K562 (cell line): Measurements from ENCODE around the gene SERTAD1. TPM values are rescaled to one million over a fixed set of nuclear protein-coding genes. Genes with fewer than 3 reads are reported as not detected.
A peak's percentile ranks its signal among the peaks of the same experiment; 100 is the strongest.

Experiments
- BDP1 ChIP-seq: IDR thresholded peaks from 3 replicates; pipeline ENCODE4 v1.6.1; 2011; ENCODE audit not compliant: insufficient read length, insufficient read depth
- CCAR2 ChIP-seq: fragments of 200-400 bp; formaldehyde crosslinking; IDR thresholded peaks from 2 replicates; pipeline ENCODE4 v1.6.1; 2017; ENCODE audit warnings: mild to moderate bottlenecking, low read depth, low read length
- DMBX1 ChIP-seq: fragments of 250-450 bp; sonication (Bioruptor Pico); IDR thresholded peaks from 2 replicates; pipeline ENCODE4 v1.8.0; 2022; ENCODE audit warnings: inconsistent platforms, mild to moderate bottlenecking, moderate library complexity, borderline replicate concordance
- ETS1 ChIP-seq: conservative IDR thresholded peaks from 2 replicates; pipeline ENCODE4 v1.6.1; 2011; ENCODE audit warnings: low read depth, mild to moderate bottlenecking, low read length; ENCODE audit not compliant: control insufficient read depth
- NEUROD1 ChIP-seq: fragments of 150-350 bp; IDR thresholded peaks from 2 replicates; pipeline ENCODE4 v1.6.1; 2014; ENCODE audit warnings: borderline replicate concordance, low read length, low read depth; ENCODE audit not compliant: partially characterized antibody
- RERE ChIP-seq: sonication (generic); formaldehyde crosslinking; IDR thresholded peaks from 2 replicates; pipeline ENCODE4 v1.8.0; 2023; ENCODE audit warnings: missing genetic modification reagents, mild to moderate bottlenecking, borderline replicate concordance
- SMARCA4 ChIP-seq: fragments of 450-650 bp; IDR thresholded peaks from 2 replicates; pipeline ENCODE4 v1.6.1; 2016
- TAF1 ChIP-seq: IDR thresholded peaks from 2 replicates; pipeline ENCODE4 v1.6.1; 2011; ENCODE audit warnings: mild to moderate bottlenecking, low read length, moderate library complexity; ENCODE audit not compliant: insufficient read depth, control insufficient read depth, severe bottlenecking; ENCODE audit errors: extremely low read depth
- U2AF2 ChIP-seq: fragments of 200-400 bp; formaldehyde crosslinking; optimal IDR thresholded peaks from 2 replicates; pipeline ENCODE3; 2017; ENCODE audit warnings: low read depth, mild to moderate bottlenecking, low read length
- VEZF1 ChIP-seq: fragments of 200-800 bp; sonication (Bioruptor generic); IDR thresholded peaks from 2 replicates; pipeline ENCODE4 v1.6.1; 2017; ENCODE audit warnings: missing genetic modification characterization, missing compliant biosample characterization
- ZBTB9 ChIP-seq: fragments of 450-650 bp; formaldehyde crosslinking; IDR thresholded peaks from 2 replicates; pipeline ENCODE4 v1.4.0; 2020; ENCODE audit warnings: mild to moderate bottlenecking, moderate library complexity
- ZNF165 ChIP-seq: fragments of 250-450 bp; sonication (Bioruptor Pico); IDR thresholded peaks from 2 replicates; pipeline ENCODE4 v1.4.0; 2020; ENCODE audit warnings: borderline replicate concordance
- ZNF518B ChIP-seq: fragments of 250-450 bp; sonication (Bioruptor Pico); IDR thresholded peaks from 2 replicates; pipeline ENCODE4 v1.5.0; 2021; ENCODE audit warnings: mild to moderate bottlenecking, moderate library complexity
- polyA plus RNA-seq, 8 experiments: library from polyadenylated mRNA; depleted of rRNA in 4 of 8; stranded (reverse) in 5 of 8; unstranded in 3 of 8; fragments of >200 nt; fragmentation: Nextera tagmentation in 2 of 8; fragmentation: Illumina TruSeq in 1 of 8; extraction: Ambion mirVana in 2 of 8; extraction: Trizol in 1 of 8; gene quantifications; 2 replicates each; pipeline versions ENCODE4 v1.2.1 to v1.2.3, GENCODE V29; 2011 to 2014; ENCODE audit warnings: inconsistent platforms in 1 of 8, missing spikeins in 1 of 8
- total RNA-seq, 7 experiments: library from RNA; depleted of rRNA in 6 of 7; stranded (reverse); fragments of >200 nt in 6 of 7; fragmentation: Illumina TruSeq in 2 of 7; extraction: Trizol in 2 of 7; gene quantifications; 2 replicates each; pipeline versions ENCODE4 v1.2.1 to v1.2.3, GENCODE V29; 2011 to 2021; ENCODE audit warnings: low replicate concordance in 1 of 7

The SERTAD1 gene
- total and polyA plus RNA-seq, 9 of the 15 experiments (the other 6 are each of a cell fraction or from before 2014, with no cell fraction given), result 0.15 to 8.7 (median 4.9) TPM

- TF ChIP-seq ETS1 (0 out of 2 replicates have a peak, but pooled peaks have one; percentile 7), U2AF2 (no peak), NEUROD1 (peak; percentile 51), VEZF1 (peak; percentile 89; the same call in 1 of the 2 replicates), CCAR2 (no peak), BDP1 (no peak), TAF1 (no peak), DMBX1 (no peak), RERE (CRISPR knock-in tag) (no peak), ZBTB9 (no peak), ZNF165 (CRISPR knock-in tag) (no peak), ZNF518B (CRISPR knock-in tag) (no peak), SMARCA4 (peak; percentile 50; the same call in 1 of the 2 replicates)
Observed at GRCh38 chr19:40444825-40445312, 19.1 kb upstream of the SERTAD1 start (continued).
